ENCODE data around the gene KRT8. TPM values are rescaled to one million over a fixed set of nuclear protein-coding genes. Genes with fewer than 3 reads are reported as not detected.

KRT8 gene
- total and polyA plus RNA-seq, 2 of the 13 experiments (the other 11 are each of a cell fraction or from before 2014, with no cell fraction given), result 498 to 718 TPM

DNA sequence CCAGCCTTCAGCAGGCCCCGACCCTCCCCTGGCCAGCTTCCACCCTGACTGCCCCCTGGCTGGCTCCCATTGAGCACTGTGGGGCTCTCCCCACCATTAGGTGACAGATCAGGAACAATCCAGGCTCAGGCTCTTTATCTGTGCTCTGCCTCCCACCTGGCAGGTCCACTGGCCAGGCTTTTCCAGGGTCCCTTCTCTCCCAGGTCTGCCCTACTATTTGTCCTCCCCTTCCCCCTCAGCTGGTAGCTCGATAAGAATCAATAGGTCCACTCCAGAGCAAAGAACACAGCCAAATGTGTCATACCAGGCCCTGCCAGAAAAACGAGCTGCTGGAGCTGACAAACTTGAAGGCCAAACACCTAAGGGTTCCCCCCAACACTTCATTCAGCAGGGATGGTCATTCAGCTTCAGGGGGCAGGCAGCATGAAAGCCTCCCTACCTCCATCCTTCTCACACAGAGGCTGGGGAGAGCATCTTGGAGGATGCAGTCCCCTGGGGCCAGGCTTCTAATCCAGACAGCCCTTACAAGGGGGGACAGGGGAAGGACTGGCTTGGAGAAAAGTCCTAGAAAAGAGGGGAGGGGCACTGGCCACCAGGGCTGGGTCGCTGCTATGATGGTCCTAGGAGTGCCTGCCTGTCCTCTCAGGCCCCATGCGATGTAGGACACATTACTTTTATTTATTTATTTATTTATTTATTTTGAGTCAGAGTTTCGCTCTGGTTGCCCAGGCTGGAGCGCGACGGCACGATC lies 42.1 kb upstream of the KRT8 start:
- DNase-seq (ENCODE audit: low spot score) (peak; percentile 84), ATAC-seq (peak; percentile 18), FAIRE-seq (peak; percentile 70)
- peak overlapping the region; percentile 88 for H3K4me2 ChIP-seq (ENCODE audit: low read depth, low read length)
- intact Hi-C loops (cut with micrococcal nuclease; ENCODE audit: unreplicated experiment) (no loop called here), in situ Hi-C loops (cut with HindIII; ENCODE audit: extremely low pct_ligation_motif_present, low pct_unique_long_range_greater_than_20kb) (no loop called here)
- POLR2A ChIA-PET, result interaction anchor here (0.5 to 9.8 kb wide), 18 partner anchors 8 to 878 kb away, joined by 3 to 437 read pairs (median 5); partner anchors contain the start of genes EIF4B and KRT8
- H3K9me3 ChIP-seq (ENCODE audit: low read length), result no peaks in the 10 kb centered on the region
- peaks cover 0 to 2% of the 10 kb centered on the region in 2 experiments; a peak in 1 of 5 replicates for H3K27me3 ChIP-seq (ENCODE audit: control insufficient read depth in 1 of 2, insufficient read depth in 2 of 2, low read length in 2 of 2)
- peaks cover 87% of the 10 kb centered on the region for H3K4me1 ChIP-seq (ENCODE audit: insufficient read depth, low read length)
- H3K36me3 ChIP-seq (replicated peaks in 1 of 2; ENCODE audit: control insufficient read depth in 1 of 2, insufficient read depth in 2 of 2, low read length in 2 of 2), result peaks cover 10 to 20% of the 10 kb centered on the region in 2 experiments
- peak overlapping the region; percentile 72 for H3K9ac ChIP-seq (ENCODE audit: insufficient read depth, low read depth, low read length)
- H3K79me2 ChIP-seq (ENCODE audit: insufficient read depth, low read length), result peaks cover 31% of the 10 kb centered on the region
- H2AFZ ChIP-seq (ENCODE audit: low read length), result no peak overlapping the region
- no TSS peak for BruUV-seq (replicated peaks)
- peak overlapping the region; percentile 39 to 60 (median 44); a peak in 5 of 6 replicates for H3K4me3 ChIP-seq (replicated peaks in 1 of 3; ENCODE audit: insufficient read depth in 1 of 3, low read depth in 2 of 3, low read length in 3 of 3)
- CTCF ChIA-PET (ENCODE audit: low intra/inter-chr PET ratio, low total read pairs), result no interaction called here
- H3K27ac ChIP-seq (ENCODE audit: extremely low read length, insufficient read depth, low read length), result peak overlapping the region; percentile 100
- 5% methylated on average over 10 of the region's 10 CpGs for WGBS (ENCODE audit: low lambda C conversion rate)
- H4K20me1 ChIP-seq (ENCODE audit: insufficient read depth, low read length), result peaks cover 26% of the 10 kb centered on the region
- TF ChIP-seq TFDP2 (CRISPR knock-in tag; IDR thresholded peaks at IDR 0.05) (peak; percentile 31; the same call in 1 of the 2 replicates), KLF6 (CRISPR knock-in tag; IDR thresholded peaks at IDR 0.05) (no peak), ZNF430 (CRISPR knock-in tag; IDR thresholded peaks at IDR 0.05) (peak; percentile 68; the same call in 1 of the 2 replicates), ATF1 (CRISPR knock-in tag; IDR thresholded peaks at IDR 0.05) (no peak), MIXL1 (CRISPR knock-in tag; IDR thresholded peaks at IDR 0.05) (0 out of 2 replicates have a peak, but pooled peaks have one; percentile 18), ZKSCAN1 (IDR thresholded peaks at IDR 0.05; ENCODE audit: low read length) (0 out of 2 replicates have a peak, but pooled peaks have one; percentile 19), ZBTB20 (CRISPR knock-in tag; IDR thresholded peaks at IDR 0.05; ENCODE audit: borderline replicate concordance, low read depth) (peak; percentile 50; the same call in 1 of the 2 replicates), SALL1 (CRISPR knock-in tag; IDR thresholded peaks at IDR 0.05) (peak; percentile 60), NR2C2 (CRISPR knock-in tag; IDR thresholded peaks at IDR 0.05; ENCODE audit: borderline replicate concordance) (no peak), ZNF687 (CRISPR knock-in tag; IDR thresholded peaks at IDR 0.05) (peak; percentile 45; the same call in 1 of the 2 replicates), SOX6 (IDR thresholded peaks at IDR 0.05) (no peak), SOX6 (CRISPR knock-in tag; IDR thresholded peaks at IDR 0.05) (0 out of 2 replicates have a peak, but pooled peaks have one; percentile 45), ZMYM3 (CRISPR knock-in tag; IDR thresholded peaks at IDR 0.05) (peak; percentile 53; the same call in 1 of the 2 replicates)
- TF ChIP-seq, protein P1, sequence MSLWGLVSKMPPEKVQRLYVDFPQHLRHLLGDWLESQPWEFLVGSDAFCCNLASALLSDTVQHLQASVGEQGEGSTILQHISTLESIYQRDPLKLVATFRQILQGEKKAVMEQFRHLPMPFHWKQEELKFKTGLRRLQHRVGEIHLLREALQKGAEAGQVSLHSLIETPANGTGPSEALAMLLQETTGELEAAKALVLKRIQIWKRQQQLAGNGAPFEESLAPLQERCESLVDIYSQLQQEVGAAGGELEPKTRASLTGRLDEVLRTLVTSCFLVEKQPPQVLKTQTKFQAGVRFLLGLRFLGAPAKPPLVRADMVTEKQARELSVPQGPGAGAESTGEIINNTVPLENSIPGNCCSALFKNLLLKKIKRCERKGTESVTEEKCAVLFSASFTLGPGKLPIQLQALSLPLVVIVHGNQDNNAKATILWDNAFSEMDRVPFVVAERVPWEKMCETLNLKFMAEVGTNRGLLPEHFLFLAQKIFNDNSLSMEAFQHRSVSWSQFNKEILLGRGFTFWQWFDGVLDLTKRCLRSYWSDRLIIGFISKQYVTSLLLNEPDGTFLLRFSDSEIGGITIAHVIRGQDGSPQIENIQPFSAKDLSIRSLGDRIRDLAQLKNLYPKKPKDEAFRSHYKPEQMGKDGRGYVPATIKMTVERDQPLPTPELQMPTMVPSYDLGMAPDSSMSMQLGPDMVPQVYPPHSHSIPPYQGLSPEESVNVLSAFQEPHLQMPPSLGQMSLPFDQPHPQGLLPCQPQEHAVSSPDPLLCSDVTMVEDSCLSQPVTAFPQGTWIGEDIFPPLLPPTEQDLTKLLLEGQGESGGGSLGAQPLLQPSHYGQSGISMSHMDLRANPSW (CRISPR knock-in tag; IDR thresholded peaks at IDR 0.05; ENCODE audit: borderline replicate concordance), result 0 out of 2 replicates have a peak, but pooled peaks have one; percentile 26
